ENCODE data around the gene EDDM3A.

GRCh38 chr14:20734430-20734806 is 11.3 kb upstream of the EDDM3A start:
- TF ChIP-seq ZBTB33 (IDR thresholded peaks at IDR 0.05; ENCODE audit: borderline replicate concordance, low read depth) (no peak), NFIC (IDR thresholded peaks at IDR 0.05; ENCODE audit: borderline replicate concordance) (no peak), MAX (IDR thresholded peaks at IDR 0.05; ENCODE audit: low read depth) (no peak), CTCF (IDR thresholded peaks at IDR 0.05) (no peak)
